ENCODE measurements around the gene ABCD1.

ABCD1 gene

GRCh38 chrX:153773741-153774575, 49.3 kb downstream of the ABCD1 start:
- Histone ChIP-seq H3K27me3 (replicated peaks; ENCODE audit: control insufficient read depth, insufficient read depth, low read length) (no peaks in the 10 kb centered on the region; the same call in 1 of the 2 replicates), H3K4me3 (replicated peaks; ENCODE audit: low read depth, low read length) (no peak overlapping the region), H3K36me3 (ENCODE audit: control insufficient read depth, insufficient read depth, low read length) (no peaks in the 10 kb centered on the region)
- TF ChIP-seq CTCF (IDR thresholded peaks at IDR 0.05; ENCODE audit: insufficient read depth, low read length, poor library complexity, severe bottlenecking) = no peak
- peak; percentile 4 for DNase-seq (ENCODE audit: extremely low read depth, insufficient read length)

DNA sequence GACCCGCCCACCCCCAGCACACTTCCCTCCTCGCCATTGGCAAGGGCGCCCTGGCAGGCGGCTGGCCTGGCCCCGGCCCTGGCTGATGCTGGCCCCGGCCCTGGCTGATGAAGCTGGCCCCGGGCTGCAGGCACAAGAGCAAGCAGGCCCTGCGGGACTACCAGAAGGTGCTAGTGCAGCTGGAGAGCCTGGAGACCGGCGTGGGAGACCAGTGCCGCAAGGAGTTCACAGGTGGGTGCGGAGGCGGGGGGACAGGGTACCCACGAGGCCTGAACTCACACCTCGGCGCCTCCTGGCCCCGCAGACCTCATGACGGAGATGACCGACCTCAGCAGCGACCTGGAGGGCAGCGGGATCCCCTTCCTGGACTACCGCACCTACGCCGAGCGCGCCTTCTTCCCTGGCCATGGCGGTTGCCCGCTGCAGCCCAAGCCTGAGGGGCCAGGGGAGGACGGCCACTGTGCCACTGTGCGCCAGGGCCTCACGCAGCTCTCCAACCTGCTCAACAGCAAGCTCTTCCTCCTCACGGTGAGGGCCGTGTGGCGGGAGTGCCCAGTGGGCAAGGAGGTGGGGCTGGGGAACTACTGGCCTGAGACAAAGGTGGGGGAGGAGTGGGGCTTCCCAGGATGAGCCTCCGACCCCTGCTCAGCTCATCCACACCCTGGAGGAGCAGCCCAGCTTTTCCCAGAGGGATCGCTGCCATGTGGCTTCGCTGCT, 50.1 kb downstream of the ABCD1 start:
- H3K36me3 ChIP-seq (ENCODE audit: control insufficient read depth, insufficient read depth, low read length) = no peaks in the 10 kb centered on the region
- DNase-seq (ENCODE audit: extremely low read depth, insufficient read length) = no peak
- H3K4me3 ChIP-seq (replicated peaks; ENCODE audit: low read depth, low read length) = no peak overlapping the region
- no peak for TF ChIP-seq CTCF (IDR thresholded peaks at IDR 0.05; ENCODE audit: insufficient read depth, low read length, poor library complexity, severe bottlenecking)
- H3K27me3 ChIP-seq (replicated peaks; ENCODE audit: control insufficient read depth, insufficient read depth, low read length) = no peaks in the 10 kb centered on the region; the same call in 1 of the 2 replicates

- Histone ChIP-seq H3K4me3 (replicated peaks; ENCODE audit: low read depth, low read length) (no peak overlapping the region), H3K27me3 (replicated peaks; ENCODE audit: control insufficient read depth, insufficient read depth, low read length) (no peaks in the 10 kb centered on the region; the same call in 1 of the 2 replicates), H3K36me3 (ENCODE audit: control insufficient read depth, insufficient read depth, low read length) (no peaks in the 10 kb centered on the region)
- no peak for TF ChIP-seq CTCF (IDR thresholded peaks at IDR 0.05; ENCODE audit: insufficient read depth, low read length, poor library complexity, severe bottlenecking)
- peak; percentile 4 for DNase-seq (ENCODE audit: extremely low read depth, insufficient read length)
Measured at GRCh38 chrX:153775293-153776119, 50.9 kb downstream of the ABCD1 start.

- no peak for TF ChIP-seq CTCF (IDR thresholded peaks at IDR 0.05; ENCODE audit: insufficient read depth, low read length, poor library complexity, severe bottlenecking)
- DNase-seq (ENCODE audit: extremely low read depth, insufficient read length) = no peak
- no peak overlapping the region for H3K4me3 ChIP-seq (replicated peaks; ENCODE audit: low read depth, low read length)
- no peaks in the 10 kb centered on the region; the same call in 1 of the 2 replicates for H3K27me3 ChIP-seq (replicated peaks; ENCODE audit: control insufficient read depth, insufficient read depth, low read length)
- no peaks in the 10 kb centered on the region for H3K36me3 ChIP-seq (ENCODE audit: control insufficient read depth, insufficient read depth, low read length)
Measured at GRCh38 chrX:153776120-153776599, 51.5 kb downstream of the ABCD1 start.

GRCh38 chrX:153776611-153777045, 52.0 kb downstream of the ABCD1 start:
- no peaks in the 10 kb centered on the region; the same call in 1 of the 2 replicates for H3K27me3 ChIP-seq (replicated peaks; ENCODE audit: control insufficient read depth, insufficient read depth, low read length)
- H3K36me3 ChIP-seq (ENCODE audit: control insufficient read depth, insufficient read depth, low read length) = no peaks in the 10 kb centered on the region
- H3K4me3 ChIP-seq (replicated peaks; ENCODE audit: low read depth, low read length) = no peak overlapping the region
- TF ChIP-seq CTCF (IDR thresholded peaks at IDR 0.05; ENCODE audit: insufficient read depth, low read length, poor library complexity, severe bottlenecking) = no peak
- no peak for DNase-seq (ENCODE audit: extremely low read depth, insufficient read length)
